ENCODE measurements around the gene ACTN2. TPM values are rescaled to one million over a fixed set of nuclear protein-coding genes. Genes with fewer than 3 reads are reported as not detected.

ACTN2 gene
- total RNA-seq, 1 donor from 2014 or later, result 1.5 TPM

GRCh38 chr1:236774926-236775325 is 88.6 kb downstream of the ACTN2 start:
- no peak overlapping the region for H3K27ac ChIP-seq
- intact Hi-C loops (cut with DNase I), result no loop called here
- no peak for DNase-seq (ENCODE audit: extremely low spot score in 2 of 2)
- TF ChIP-seq POLR2A (IDR thresholded peaks at IDR 0.05) (no peak), CTCF (IDR thresholded peaks at IDR 0.05) (no peak), POLR2AphosphoS5 (IDR thresholded peaks at IDR 0.05; ENCODE audit: insufficient read depth in 1 of 2, low read depth in 1 of 2) (no peak)
- no peaks in the 10 kb centered on the region for H3K36me3 ChIP-seq
- no peaks in the 10 kb centered on the region for H3K4me1 ChIP-seq
- peaks cover 6% of the 10 kb centered on the region for H3K9me3 ChIP-seq
- no peak overlapping the region for H3K4me3 ChIP-seq
- H3K27me3 ChIP-seq, result no peaks in the 10 kb centered on the region

- H3K9me3 ChIP-seq, result peaks cover 6% of the 10 kb centered on the region
- intact Hi-C loops (cut with DNase I), result no loop called here
- H3K36me3 ChIP-seq, result no peaks in the 10 kb centered on the region
- no peaks in the 10 kb centered on the region for H3K27me3 ChIP-seq
- no peak overlapping the region for H3K27ac ChIP-seq
- H3K4me1 ChIP-seq, result no peaks in the 10 kb centered on the region
- H3K4me3 ChIP-seq, result no peak overlapping the region
- no peak for TF ChIP-seq POLR2AphosphoS5 (IDR thresholded peaks at IDR 0.05; ENCODE audit: insufficient read depth in 1 of 2, low read depth in 1 of 2)
- no peak for TF ChIP-seq POLR2A (IDR thresholded peaks at IDR 0.05)
- TF ChIP-seq CTCF (IDR thresholded peaks at IDR 0.05), result no peak
- no peak for DNase-seq (ENCODE audit: extremely low spot score in 2 of 2)
Observed at GRCh38 chr1:236779312-236779711, 93.0 kb downstream of the ACTN2 start.

- Histone ChIP-seq H3K36me3 (no peaks in the 10 kb centered on the region), H3K4me1 (no peaks in the 10 kb centered on the region), H3K9me3 (no peaks in the 10 kb centered on the region), H3K27ac (no peak overlapping the region), H3K27me3 (no peaks in the 10 kb centered on the region), H3K4me3 (no peak overlapping the region)
- no peak for DNase-seq (ENCODE audit: extremely low spot score in 2 of 2)
- TF ChIP-seq CTCF (IDR thresholded peaks at IDR 0.05), result no peak
- TF ChIP-seq POLR2AphosphoS5 (IDR thresholded peaks at IDR 0.05; ENCODE audit: insufficient read depth in 1 of 2, low read depth in 1 of 2), result no peak
- TF ChIP-seq POLR2A (IDR thresholded peaks at IDR 0.05), result no peak
- intact Hi-C loops (cut with DNase I), result no loop called here
Observed at GRCh38 chr1:236785477-236785876, 99.2 kb downstream of the ACTN2 start.

- Histone ChIP-seq H3K27ac (no peak overlapping the region), H3K9me3 (no peaks in the 10 kb centered on the region), H3K4me1 (no peaks in the 10 kb centered on the region), H3K27me3 (no peaks in the 10 kb centered on the region), H3K36me3 (no peaks in the 10 kb centered on the region), H3K4me3 (no peak overlapping the region)
- no peak for DNase-seq (ENCODE audit: extremely low spot score in 2 of 2)
- TF ChIP-seq POLR2AphosphoS5 (IDR thresholded peaks at IDR 0.05; ENCODE audit: insufficient read depth in 1 of 2, low read depth in 1 of 2) (no peak), CTCF (IDR thresholded peaks at IDR 0.05) (no peak), POLR2A (IDR thresholded peaks at IDR 0.05) (no peak)
- intact Hi-C loops (cut with DNase I), result no loop called here
Observed at GRCh38 chr1:236786453-236786852, 100.2 kb downstream of the ACTN2 start.

GRCh38 chr1:236794585-236795034 is 108.3 kb downstream of the ACTN2 start:
- TF ChIP-seq CTCF (IDR thresholded peaks at IDR 0.05), result no peak
- TF ChIP-seq POLR2AphosphoS5 (IDR thresholded peaks at IDR 0.05; ENCODE audit: insufficient read depth in 1 of 2, low read depth in 1 of 2), result no peak
- no peak for TF ChIP-seq POLR2A (IDR thresholded peaks at IDR 0.05)
- Histone ChIP-seq H3K4me1 (peaks cover 24% of the 10 kb centered on the region), H3K27me3 (no peaks in the 10 kb centered on the region), H3K36me3 (no peaks in the 10 kb centered on the region), H3K27ac (peak overlapping the region; percentile 54), H3K9me3 (no peaks in the 10 kb centered on the region), H3K4me3 (peak overlapping the region; percentile 74 to 78)
- intact Hi-C loops (cut with DNase I), result loop anchor here (1.0 to 10.0 kb wide), 2 partner anchors 24 to 190 kb away; partner anchors contain the start of gene HEATR1
- no peak for DNase-seq (ENCODE audit: extremely low spot score in 2 of 2)
